Activated CD4-positive, alpha-beta T cell treated with anti-CD3 and anti-CD28 coated beads, Interleukin-2, amount 10 ng/mL, durations not matched to agents 24 days and 14 days (primary cell): ENCODE results near the gene ANKRD40CL. TPM values are rescaled to one million over a fixed set of nuclear protein-coding genes. Genes with fewer than 3 reads are reported as not detected.

ENCODE experiments used
- DNase-seq: peaks from one replicate; pipeline ENCODE4 v3.0.0; 2022
- H3K27ac Mint-ChIP-seq: one replicate; pipeline ENCODE4 v1.8.0; 2022; ENCODE audit warnings: mild to moderate bottlenecking, mixed read lengths
- H3K27me3 Mint-ChIP-seq: one replicate; pipeline ENCODE4 v1.8.0; 2022; ENCODE audit warnings: mixed read lengths
- H3K36me3 Mint-ChIP-seq: one replicate; pipeline ENCODE4 v1.8.0; 2022; ENCODE audit warnings: low read depth, mild to moderate bottlenecking, mixed read lengths
- H3K4me1 Mint-ChIP-seq: one replicate; pipeline ENCODE4 v1.8.0; 2021; ENCODE audit warnings: mixed read lengths
- H3K4me3 Mint-ChIP-seq: one replicate; pipeline ENCODE4 v1.8.0; 2022; ENCODE audit warnings: mild to moderate bottlenecking, moderate library complexity, mixed read lengths
- H3K9me3 Mint-ChIP-seq: one replicate; pipeline ENCODE4 v1.8.0; 2021; ENCODE audit warnings: mixed read lengths
- intact Hi-C: fragments of 100-400 bp; cut with micrococcal nuclease; formaldehyde crosslinking; loops from one replicate; pipeline ENCODE4 v1.15.1; 2023
- total RNA-seq: library from RNA; stranded (reverse); gene quantifications from 2 replicates; pipeline ENCODE4 v1.2.3, GENCODE V29; 2022

ANKRD40CL gene
- total RNA-seq, 1 donor from 2014 or later: not detected

GRCh38 chr17:50764734-50765149, 2.6 kb downstream of the ANKRD40CL start:
- no peaks in the 10 kb centered on the region for H3K36me3 Mint-ChIP-seq
- H3K4me1 Mint-ChIP-seq: no peaks in the 10 kb centered on the region
- no peak for DNase-seq
- no peaks in the 10 kb centered on the region for H3K9me3 Mint-ChIP-seq
- H3K27me3 Mint-ChIP-seq: peaks cover 23% of the 10 kb centered on the region
- H3K4me3 Mint-ChIP-seq: no peak overlapping the region
- intact Hi-C loops: no loop called here
- no peak overlapping the region for H3K27ac Mint-ChIP-seq

GRCh38 chr17:50763716-50764475, 3.4 kb downstream of the ANKRD40CL start:
- peaks cover 20% of the 10 kb centered on the region for H3K27me3 Mint-ChIP-seq
- intact Hi-C loops: no loop called here

GRCh38 chr17:50762177-50762576, 5.1 kb downstream of the ANKRD40CL start:
- no peak overlapping the region for H3K4me3 Mint-ChIP-seq
- intact Hi-C loops: no loop called here
- no peaks in the 10 kb centered on the region for H3K4me1 Mint-ChIP-seq
- no peak for DNase-seq
- no peaks in the 10 kb centered on the region for H3K9me3 Mint-ChIP-seq
- peaks cover 18% of the 10 kb centered on the region for H3K27me3 Mint-ChIP-seq
- no peaks in the 10 kb centered on the region for H3K36me3 Mint-ChIP-seq
- H3K27ac Mint-ChIP-seq: no peak overlapping the region

More at GRCh38 chr17:50763716-50764475, 3.4 kb downstream of the ANKRD40CL start:
- Mint-ChIP-seq H3K9me3 (no peaks in the 10 kb centered on the region), H3K27ac (no peak overlapping the region), H3K4me1 (no peaks in the 10 kb centered on the region), H3K4me3 (no peak overlapping the region), H3K36me3 (no peaks in the 10 kb centered on the region)
- DNase-seq: no peak

GRCh38 chr17:50758989-50759544, 8.3 kb downstream of the ANKRD40CL start:
- no peaks in the 10 kb centered on the region for H3K9me3 Mint-ChIP-seq
- H3K4me1 Mint-ChIP-seq: peaks cover 3% of the 10 kb centered on the region
- H3K27ac Mint-ChIP-seq: no peak overlapping the region
- H3K27me3 Mint-ChIP-seq: peaks cover 10% of the 10 kb centered on the region
- H3K4me3 Mint-ChIP-seq: no peak overlapping the region
- DNase-seq: no peak
- intact Hi-C loops: no loop called here
- peaks cover 11% of the 10 kb centered on the region for H3K36me3 Mint-ChIP-seq

- H3K27ac Mint-ChIP-seq: no peak overlapping the region
- H3K4me3 Mint-ChIP-seq: no peak overlapping the region
- no peak for DNase-seq
- peaks cover 9% of the 10 kb centered on the region for H3K27me3 Mint-ChIP-seq
- intact Hi-C loops: no loop called here
- peaks cover 3% of the 10 kb centered on the region for H3K4me1 Mint-ChIP-seq
- H3K36me3 Mint-ChIP-seq: peaks cover 15% of the 10 kb centered on the region
- no peaks in the 10 kb centered on the region for H3K9me3 Mint-ChIP-seq
Measured at GRCh38 chr17:50758524-50758923, 8.8 kb downstream of the ANKRD40CL start.

GRCh38 chr17:50754521-50754920, 12.8 kb downstream of the ANKRD40CL start:
- no peak overlapping the region for H3K4me3 Mint-ChIP-seq
- peaks cover 5% of the 10 kb centered on the region for H3K4me1 Mint-ChIP-seq
- peaks cover 39% of the 10 kb centered on the region for H3K36me3 Mint-ChIP-seq
- no peaks in the 10 kb centered on the region for H3K27me3 Mint-ChIP-seq
- no peaks in the 10 kb centered on the region for H3K9me3 Mint-ChIP-seq
- intact Hi-C loops: no loop called here
- no peak overlapping the region for H3K27ac Mint-ChIP-seq
- DNase-seq: no peak

- Mint-ChIP-seq H3K4me1 (peaks cover 2% of the 10 kb centered on the region), H3K9me3 (no peaks in the 10 kb centered on the region), H3K4me3 (no peak overlapping the region), H3K36me3 (peaks cover 69% of the 10 kb centered on the region), H3K27me3 (no peaks in the 10 kb centered on the region), H3K27ac (no peak overlapping the region)
- intact Hi-C loops: no loop called here
- DNase-seq: no peak
Measured at GRCh38 chr17:50749245-50749644, 18.1 kb downstream of the ANKRD40CL start.

- H3K4me3 Mint-ChIP-seq: no peak overlapping the region
- no peaks in the 10 kb centered on the region for H3K27me3 Mint-ChIP-seq
- peaks cover 2% of the 10 kb centered on the region for H3K4me1 Mint-ChIP-seq
- no peak for DNase-seq
- peaks cover 79% of the 10 kb centered on the region for H3K36me3 Mint-ChIP-seq
- H3K9me3 Mint-ChIP-seq: no peaks in the 10 kb centered on the region
- H3K27ac Mint-ChIP-seq: no peak overlapping the region
- intact Hi-C loops: no loop called here
Measured at GRCh38 chr17:50745631-50746030, 21.7 kb downstream of the ANKRD40CL start.

- Mint-ChIP-seq H3K4me1 (peaks cover 25% of the 10 kb centered on the region), H3K27me3 (no peaks in the 10 kb centered on the region), H3K9me3 (no peaks in the 10 kb centered on the region)
Measured at GRCh38 chr17:50739098-50739497, 28.2 kb downstream of the ANKRD40CL start.

GRCh38 chr17:50737118-50737698, 30.1 kb downstream of the ANKRD40CL start:
- Mint-ChIP-seq H3K27ac (peak overlapping the region; percentile 10), H3K4me3 (no peak overlapping the region), H3K36me3 (peaks cover 43% of the 10 kb centered on the region), H3K27me3 (no peaks in the 10 kb centered on the region), H3K4me1 (peaks cover 29% of the 10 kb centered on the region), H3K9me3 (no peaks in the 10 kb centered on the region)
- intact Hi-C loops: no loop called here
- DNase-seq: peak; percentile 51

More at GRCh38 chr17:50739098-50739497, 28.2 kb downstream of the ANKRD40CL start:
- no peak overlapping the region for H3K4me3 Mint-ChIP-seq
- intact Hi-C loops: no loop called here
- H3K36me3 Mint-ChIP-seq: peaks cover 57% of the 10 kb centered on the region
- DNase-seq: no peak
- peak overlapping the region; percentile 6 for H3K27ac Mint-ChIP-seq

GRCh38 chr17:50735287-50735686, 32.0 kb downstream of the ANKRD40CL start:
- no peaks in the 10 kb centered on the region for H3K9me3 Mint-ChIP-seq
- H3K27me3 Mint-ChIP-seq: no peaks in the 10 kb centered on the region
- no peak overlapping the region for H3K4me3 Mint-ChIP-seq
- no peak for DNase-seq
- H3K36me3 Mint-ChIP-seq: peaks cover 29% of the 10 kb centered on the region
- H3K4me1 Mint-ChIP-seq: peaks cover 39% of the 10 kb centered on the region
- intact Hi-C loops: no loop called here
- H3K27ac Mint-ChIP-seq: no peak overlapping the region

GRCh38 chr17:50731575-50732460, 35.5 kb downstream of the ANKRD40CL start:
- H3K4me1 Mint-ChIP-seq: peaks cover 35% of the 10 kb centered on the region
- H3K36me3 Mint-ChIP-seq: peaks cover 7% of the 10 kb centered on the region
- intact Hi-C loops: no loop called here
- H3K9me3 Mint-ChIP-seq: no peaks in the 10 kb centered on the region
- no peak overlapping the region for H3K4me3 Mint-ChIP-seq
- DNase-seq: no peak
- H3K27ac Mint-ChIP-seq: peak overlapping the region; percentile 43
- H3K27me3 Mint-ChIP-seq: no peaks in the 10 kb centered on the region

GRCh38 chr17:50728881-50729765, 38.2 kb downstream of the ANKRD40CL start:
- peaks cover 14% of the 10 kb centered on the region for H3K36me3 Mint-ChIP-seq
- no peak overlapping the region for H3K4me3 Mint-ChIP-seq
- peak; percentile 53 for DNase-seq
- H3K27ac Mint-ChIP-seq: peak overlapping the region; percentile 62
- no peaks in the 10 kb centered on the region for H3K27me3 Mint-ChIP-seq
- intact Hi-C loops: no loop called here
- peaks cover 30% of the 10 kb centered on the region for H3K4me1 Mint-ChIP-seq
- H3K9me3 Mint-ChIP-seq: no peaks in the 10 kb centered on the region
